Parathyroid adenoma (tissue), 2 donors: ENCODE data around the gene CD8B.

ENCODE experiments used
- H2AFZ ChIP-seq: fragments of 300-600 bp; sonication (generic); one replicate; pipeline ENCODE4 v1.7.0; 2017; ENCODE audit warnings: antibody characterized with exemption, mild to moderate bottlenecking
- H3K27ac ChIP-seq: fragments of 300-600 bp; sonication (generic); one replicate; pipeline ENCODE4 v1.7.0; 2017
- H3K27me3 ChIP-seq: fragments of 300-600 bp; sonication (generic); one replicate; pipeline ENCODE4 v1.7.0; 2017; ENCODE audit warnings: low read length; ENCODE audit not compliant: control insufficient read depth, insufficient read depth
- H3K36me3 ChIP-seq: fragments of 300-600 bp; sonication (generic); one replicate; pipeline ENCODE4 v1.7.0; 2017; ENCODE audit warnings: low read length; ENCODE audit not compliant: control insufficient read depth, insufficient read depth
- H3K4me1 ChIP-seq: fragments of 300-600 bp; sonication (generic); one replicate; pipeline ENCODE4 v1.7.0; 2017; ENCODE audit warnings: control low read depth
- H3K4me2 ChIP-seq: fragments of 300-600 bp; sonication (generic); one replicate; pipeline ENCODE4 v1.7.0; 2017; ENCODE audit warnings: low read length
- H3K4me3 ChIP-seq: fragments of 300-600 bp; sonication (generic); one replicate; pipeline ENCODE4 v1.7.0; 2017; ENCODE audit warnings: low read depth, low read length
- H3K79me2 ChIP-seq: fragments of 300-600 bp; sonication (generic); one replicate; pipeline ENCODE4 v1.7.0; 2017; ENCODE audit warnings: control low read depth
- H3K9ac ChIP-seq: fragments of 300-600 bp; sonication (generic); one replicate; pipeline ENCODE4 v1.7.0; 2017; ENCODE audit warnings: mild to moderate bottlenecking
- H3K9me3 ChIP-seq: fragments of 300-600 bp; sonication (generic); one replicate; pipeline ENCODE4 v1.7.0; 2017; ENCODE audit warnings: low read length; ENCODE audit not compliant: control insufficient read depth
- CTCF ChIP-seq: fragments of 300-600 bp; sonication (generic); IDR thresholded peaks from one replicate; pipeline ENCODE4 v1.7.0; 2017; ENCODE audit warnings: antibody characterized with exemption, mild to moderate bottlenecking
- donor health status: primary hyperparathyroidism.

The CD8B gene

GRCh38 chr2:86768189-86768949, 93.3 kb downstream of the CD8B start:
- no peak overlapping the region for H3K27ac ChIP-seq
- H3K4me1 ChIP-seq: peaks cover 13% of the 10 kb centered on the region
- no peaks in the 10 kb centered on the region for H3K9me3 ChIP-seq
- no peaks in the 10 kb centered on the region for H3K36me3 ChIP-seq
- H3K4me3 ChIP-seq: no peak overlapping the region
- no peaks in the 10 kb centered on the region for H3K27me3 ChIP-seq
- no peak overlapping the region for H3K4me2 ChIP-seq
- no peak overlapping the region for H3K9ac ChIP-seq
- no peak for TF ChIP-seq CTCF
- peaks cover 4% of the 10 kb centered on the region for H3K79me2 ChIP-seq
- no peak overlapping the region for H2AFZ ChIP-seq
